Stimulated activated CD4-positive, alpha-beta T cell treated with anti-CD3 and anti-CD28 coated beads, Interleukin-4, amount 100 ng/mL, for 24 hours (primary cell): Measurements from ENCODE around the gene PTPRG.
"Not testable (repeated sequence)": the region's sequence is repeated elsewhere in the genome, so short reads cannot be mapped to it uniquely, and the experiment has no call there.

Experiments used
- DNase-seq: peaks from one replicate; pipeline ENCODE4 v3.0.0-alpha.2; 2020

The PTPRG gene

GRCh38 chr3:61730577-61731231 is 169.3 kb downstream of the PTPRG start:
- no peak for DNase-seq

- no peak for DNase-seq
Measured at GRCh38 chr3:61733000-61733399, 171.6 kb downstream of the PTPRG start.

- DNase-seq, result no peak
Measured at GRCh38 chr3:61733876-61734275, 172.5 kb downstream of the PTPRG start.

GRCh38 chr3:61734749-61735686 is 173.6 kb downstream of the PTPRG start:
- no peak for DNase-seq

DNA sequence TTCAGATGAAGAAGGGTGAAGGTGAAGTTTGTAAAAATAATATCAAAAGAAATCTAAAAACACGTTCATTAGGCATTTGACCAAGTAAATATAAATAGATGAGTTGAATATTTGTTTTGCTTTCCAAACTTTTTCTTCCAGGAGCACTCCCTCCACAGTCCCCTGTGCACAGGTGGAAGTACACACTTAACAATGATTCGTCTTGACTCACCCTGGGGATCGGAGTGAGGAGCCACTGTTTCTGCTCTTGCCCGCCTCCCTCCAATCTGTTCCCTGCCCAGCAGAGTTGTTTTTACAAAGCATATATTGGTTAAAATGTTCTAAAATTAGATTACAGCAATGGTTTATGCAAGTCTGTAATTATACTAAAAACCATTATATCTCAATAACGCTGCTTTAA is 175.1 kb downstream of the PTPRG start:
- no peak for DNase-seq

- DNase-seq, result no peak
Measured at GRCh38 chr3:61739640-61740039, 178.3 kb downstream of the PTPRG start.

DNA sequence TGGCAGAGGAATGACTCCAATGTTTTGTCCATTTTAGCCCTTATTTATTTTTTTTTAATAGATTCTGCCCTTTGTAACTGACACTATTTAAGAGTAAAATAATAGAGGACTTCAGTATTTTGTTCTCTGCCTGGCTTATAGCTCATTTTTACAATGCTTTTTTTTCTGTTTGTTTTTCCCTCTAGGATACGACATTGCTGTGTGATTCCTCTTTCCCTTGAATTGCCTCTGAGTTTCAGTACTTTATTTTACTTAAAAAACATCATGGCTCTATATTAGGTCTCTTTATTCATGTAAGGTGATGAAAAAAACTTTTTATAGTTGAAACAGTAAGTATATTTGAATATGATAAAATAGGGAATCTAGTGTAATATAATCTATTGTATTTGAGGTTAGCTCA is 179.1 kb downstream of the PTPRG start:
- DNase-seq, result no peak

GRCh38 chr3:61741551-61741950 is 180.2 kb downstream of the PTPRG start:
- DNase-seq, result no peak

GRCh38 chr3:61742006-61742405 is 180.6 kb downstream of the PTPRG start:
- no peak for DNase-seq

DNA sequence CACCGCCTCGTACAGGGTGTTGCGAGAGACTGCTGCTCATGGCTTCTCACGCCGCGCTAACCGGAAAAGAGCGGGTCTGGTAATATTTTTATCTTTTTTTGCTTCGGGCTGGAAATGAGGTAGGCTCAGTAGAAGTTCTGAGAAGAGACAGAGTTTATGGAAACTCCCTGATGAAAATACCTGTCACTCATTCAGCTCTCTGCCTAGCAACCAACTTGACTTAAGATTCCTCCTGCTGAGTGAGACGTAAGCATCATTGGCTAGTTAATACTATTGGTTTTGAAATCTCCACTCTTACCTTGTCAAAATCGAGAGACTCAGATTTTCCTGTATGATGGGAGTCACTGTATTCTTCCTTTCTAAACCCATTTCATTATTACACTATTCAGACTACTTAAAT is 181.7 kb downstream of the PTPRG start:
- no peak for DNase-seq

DNA sequence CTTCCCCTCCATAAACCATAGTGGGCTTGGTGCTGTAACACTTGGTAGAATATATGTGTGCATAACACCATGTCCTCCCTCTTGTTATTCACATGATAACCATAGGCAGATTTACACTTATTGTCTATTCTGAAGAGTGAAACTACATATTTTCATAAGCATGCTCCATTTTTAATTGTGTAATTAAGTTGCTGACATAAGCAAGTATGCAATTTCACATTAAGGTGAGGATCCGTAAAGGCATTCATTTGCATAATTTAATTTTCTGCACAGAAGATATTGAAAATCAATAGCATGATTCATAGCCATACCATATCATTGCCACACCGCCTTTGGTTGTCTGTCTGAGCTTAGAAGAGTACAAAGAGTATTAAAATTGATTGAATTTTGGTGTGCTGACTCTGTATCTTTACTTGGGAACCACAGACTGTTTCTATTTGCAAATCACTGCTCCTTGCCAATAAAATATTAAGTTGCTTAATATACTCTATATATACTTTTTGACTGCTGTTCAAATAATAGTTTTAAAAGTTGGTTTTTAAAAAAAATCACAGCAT is 182.4 kb downstream of the PTPRG start:
- no peak for DNase-seq

DNA sequence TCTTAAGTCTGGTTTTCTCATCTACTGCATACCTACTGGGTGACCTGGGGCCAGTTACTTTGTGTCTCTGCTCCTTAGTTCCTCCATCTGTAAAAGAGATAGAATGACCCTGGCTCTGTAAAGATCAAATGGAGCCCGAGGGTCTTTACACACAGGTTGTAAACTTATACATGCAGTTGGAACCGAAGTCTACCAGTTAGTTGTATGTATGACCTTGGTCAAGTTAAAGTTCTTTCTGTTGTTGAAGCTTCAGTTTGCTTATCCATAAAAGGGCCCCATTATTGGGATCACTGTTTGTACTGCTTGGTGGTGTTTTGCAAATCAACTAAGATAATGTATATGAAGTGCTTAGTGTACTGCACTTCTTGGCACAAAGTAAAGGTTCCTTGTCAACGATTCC is 186.9 kb downstream of the PTPRG start:
- DNase-seq, result no peak

DNA sequence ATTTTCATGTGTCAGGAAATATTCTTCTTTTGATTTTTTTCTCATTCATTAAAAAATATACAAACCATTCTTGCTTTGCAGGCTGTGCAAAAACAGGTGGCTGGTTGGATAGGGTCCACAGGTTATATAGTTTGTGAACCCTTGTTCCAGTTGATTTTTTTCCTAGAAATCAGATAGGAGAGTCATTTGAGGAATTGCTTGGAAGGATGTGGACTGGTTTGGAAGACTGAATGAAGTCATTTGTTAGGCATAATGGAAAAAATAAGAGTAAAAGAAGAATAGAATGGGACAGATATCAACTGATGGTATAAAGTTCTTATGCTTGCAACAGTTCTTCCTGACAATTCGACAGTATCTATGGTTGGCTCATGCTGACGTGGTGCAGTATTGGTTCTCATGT is 189.4 kb downstream of the PTPRG start:
- no peak for DNase-seq

GRCh38 chr3:61758839-61759238 is 197.5 kb downstream of the PTPRG start:
- no peak for DNase-seq

- not testable (repeated sequence) for DNase-seq
Measured at GRCh38 chr3:61760783-61761182, 199.4 kb downstream of the PTPRG start.

GRCh38 chr3:61761694-61762430 is 200.5 kb downstream of the PTPRG start:
- no peak for DNase-seq

DNA sequence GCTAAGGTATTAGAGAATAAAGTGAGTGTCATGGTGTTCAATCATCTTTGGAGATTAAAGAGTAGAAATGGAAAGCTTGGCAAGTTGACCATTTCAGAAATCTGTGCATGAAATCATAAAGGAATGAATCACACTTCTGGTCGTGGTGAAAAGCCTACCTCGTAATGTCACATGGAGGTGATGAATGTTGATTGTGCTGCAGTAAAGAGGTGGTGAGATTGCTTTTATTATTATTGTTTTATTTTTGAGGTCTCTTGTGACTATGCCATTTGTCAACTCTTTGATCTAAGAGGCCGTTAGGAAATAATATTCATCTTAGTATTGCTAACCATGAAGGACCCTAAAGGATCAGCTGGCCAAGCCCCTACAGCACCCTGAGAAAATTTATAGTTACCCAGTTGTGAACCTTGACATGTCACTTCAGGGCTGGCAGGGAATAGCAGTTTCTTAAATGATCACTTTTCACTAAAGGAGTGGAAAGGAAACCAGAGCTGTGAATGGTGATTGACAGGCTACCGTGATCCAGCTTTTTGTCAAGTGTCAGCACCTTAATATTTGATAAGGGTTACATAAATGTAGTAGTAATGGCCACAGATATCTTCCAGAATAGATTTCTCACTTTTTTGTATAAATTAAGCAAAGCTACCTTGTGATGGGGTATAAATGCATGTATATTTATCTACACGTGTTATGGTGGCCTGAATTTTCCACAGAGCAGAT is 203.9 kb downstream of the PTPRG start:
- no peak for DNase-seq

GRCh38 chr3:61768284-61769037 is 207.1 kb downstream of the PTPRG start:
- no peak for DNase-seq

DNA sequence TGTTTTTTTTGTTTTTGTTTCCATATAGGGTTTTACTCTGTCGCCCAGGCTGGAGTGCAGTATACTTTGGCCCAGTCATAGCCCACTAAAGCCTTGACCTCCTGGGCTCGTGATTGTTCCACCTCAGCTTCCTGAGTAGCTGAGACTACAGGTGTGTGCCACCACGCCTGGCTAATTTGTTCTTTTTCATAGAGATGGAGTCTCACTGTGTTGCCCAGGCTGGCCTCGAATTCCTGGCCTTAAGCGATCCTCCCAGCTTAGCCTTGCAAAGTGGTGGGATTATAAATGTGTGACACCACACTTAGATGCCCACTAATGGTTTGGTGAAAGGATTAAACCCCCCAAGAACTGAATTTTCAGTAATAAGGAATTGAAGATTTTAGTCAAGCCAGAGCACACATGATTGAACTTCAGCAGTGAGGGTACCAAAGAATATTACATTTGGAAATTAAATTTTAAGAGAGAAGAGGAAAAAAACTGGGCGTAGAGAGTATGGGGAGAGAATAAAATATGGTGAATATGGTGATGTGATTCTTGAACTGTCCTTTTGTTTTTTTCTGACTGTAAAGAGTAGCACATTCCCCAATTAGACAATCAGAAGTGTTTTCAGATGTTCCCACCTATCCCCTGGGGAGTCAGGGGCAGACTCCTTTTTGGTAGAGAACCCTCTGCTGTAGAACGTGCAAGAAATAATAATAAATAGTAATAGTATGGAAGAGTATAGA is 208.1 kb downstream of the PTPRG start:
- DNase-seq, result no peak

GRCh38 chr3:61771976-61772375 is 210.6 kb downstream of the PTPRG start:
- DNase-seq, result no peak

GRCh38 chr3:61772456-61772855 is 211.1 kb downstream of the PTPRG start:
- DNase-seq, result no peak
